Occipital lobe (tissue), 3 donors: ENCODE data around the gene FHIT. TPM values are rescaled to one million over a fixed set of nuclear protein-coding genes. Genes with fewer than 3 reads are reported as not detected.

Source experiments
- DNase-seq: peaks from one replicate; lab custom pipeline; 2025; lab: John Stamatoyannopoulos, UW
- small RNA-seq: library from RNA; depleted of rRNA; stranded (forward); fragments of <200 nt; gene quantifications from one replicate; pipeline ENCODE3, GENCODE V24; 2014
- total RNA-seq: library from RNA; depleted of rRNA; stranded (reverse); fragments of >200 nt; gene quantifications from one replicate; pipeline ENCODE4 v1.2.3, GENCODE V29; 2014

FHIT gene
- total RNA-seq, 1 donor from 2014 or later: 3.6 TPM

- no peak for DNase-seq
Observed at GRCh38 chr3:59746585-59746984, 1504.7 kb downstream of the FHIT start.

DNA sequence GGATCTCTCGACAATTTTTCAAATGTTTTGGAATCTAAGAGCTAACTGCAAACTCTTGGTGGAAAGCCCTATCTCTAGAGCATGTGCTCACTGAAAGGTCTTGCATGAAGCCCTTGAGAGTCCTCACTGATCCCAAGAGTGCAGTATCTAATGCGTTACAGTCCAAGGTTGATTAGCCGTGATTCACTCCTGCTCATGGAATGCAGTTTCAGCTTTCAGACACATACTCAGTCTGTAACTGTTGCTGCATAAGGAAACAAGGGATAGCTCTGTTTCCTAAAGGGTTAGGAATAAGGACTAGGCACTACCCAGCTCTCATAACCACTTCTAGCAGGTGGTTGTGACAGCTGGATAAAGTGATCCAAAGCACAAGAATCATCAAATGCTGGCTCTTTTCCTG, 1514.0 kb downstream of the FHIT start:
- DNase-seq: no peak

DNA sequence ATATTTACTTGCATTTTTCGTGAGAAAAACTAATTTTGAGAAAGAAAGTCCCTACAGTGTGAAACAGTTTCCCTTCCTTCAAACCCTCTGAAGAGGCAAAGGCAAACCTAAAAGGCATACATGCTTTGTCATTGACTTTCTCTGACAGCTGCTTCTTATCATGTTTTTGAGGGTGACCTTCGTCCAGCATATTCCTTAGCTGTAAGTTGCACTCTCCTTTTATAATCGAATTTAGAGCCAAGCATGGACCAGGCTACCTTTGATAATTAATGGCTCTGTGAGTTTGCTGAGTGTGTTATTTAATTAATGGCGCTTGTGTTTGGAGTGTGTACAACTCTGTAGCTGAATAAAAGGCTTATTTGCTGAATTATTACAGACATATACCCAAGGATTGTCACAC, 1517.2 kb downstream of the FHIT start:
- no peak for DNase-seq

DNA sequence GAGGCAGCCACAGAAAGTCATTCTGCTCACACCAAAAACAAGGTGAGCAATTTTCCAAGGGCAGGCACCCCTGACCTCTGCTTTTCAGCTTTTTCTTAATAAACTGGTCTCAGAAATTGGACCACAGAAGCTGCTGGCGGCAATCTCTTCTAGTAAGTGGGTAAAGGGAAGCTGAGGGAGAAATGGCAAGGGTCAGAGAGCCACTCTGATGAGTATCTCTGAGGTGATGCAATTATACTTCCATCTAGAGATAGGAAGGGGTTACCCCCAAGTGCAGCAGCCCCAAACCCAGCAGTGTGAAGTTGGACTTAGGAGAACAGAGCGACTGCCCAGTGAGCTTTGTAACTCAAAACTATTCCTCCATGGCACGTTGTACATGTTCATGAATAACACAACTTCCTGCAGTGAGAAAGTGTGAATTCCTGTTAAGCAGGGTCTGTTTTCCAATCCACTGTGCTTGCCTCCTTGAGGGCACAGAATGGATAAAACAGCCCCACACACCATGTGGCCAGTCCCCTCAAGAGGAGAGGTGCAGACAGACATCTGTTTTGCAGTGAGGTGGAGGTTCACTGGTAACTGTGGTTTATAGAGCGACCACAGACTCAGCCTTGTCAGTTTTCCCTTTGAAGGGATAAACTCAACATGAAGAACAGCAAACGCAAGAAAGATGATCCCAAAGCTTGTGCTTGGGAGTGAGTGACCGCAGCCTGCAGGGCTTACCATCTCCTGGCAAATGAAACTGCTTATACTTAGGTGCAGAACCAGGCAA, 1518.0 kb downstream of the FHIT start:
- no peak for DNase-seq

DNA sequence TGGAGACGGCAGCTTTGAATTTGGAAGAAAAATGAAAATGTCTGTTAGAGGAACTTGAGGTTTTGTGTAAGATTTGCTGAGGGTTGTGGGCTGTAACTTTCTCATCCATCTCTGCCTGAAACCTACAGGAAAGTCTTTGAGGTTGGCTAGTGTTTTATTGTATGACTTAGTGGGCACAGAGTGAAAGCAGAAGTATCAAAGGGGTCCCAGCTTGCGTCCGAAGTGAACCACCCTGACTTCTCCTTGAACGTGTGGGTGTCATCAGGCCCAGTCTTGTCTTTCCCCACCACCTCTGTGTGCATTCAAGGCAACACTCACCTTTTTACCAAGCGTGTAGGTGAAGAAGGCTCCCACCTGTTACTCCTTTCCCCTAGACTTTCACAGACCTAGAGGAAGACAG, 1519.3 kb downstream of the FHIT start:
- no peak for DNase-seq

DNA sequence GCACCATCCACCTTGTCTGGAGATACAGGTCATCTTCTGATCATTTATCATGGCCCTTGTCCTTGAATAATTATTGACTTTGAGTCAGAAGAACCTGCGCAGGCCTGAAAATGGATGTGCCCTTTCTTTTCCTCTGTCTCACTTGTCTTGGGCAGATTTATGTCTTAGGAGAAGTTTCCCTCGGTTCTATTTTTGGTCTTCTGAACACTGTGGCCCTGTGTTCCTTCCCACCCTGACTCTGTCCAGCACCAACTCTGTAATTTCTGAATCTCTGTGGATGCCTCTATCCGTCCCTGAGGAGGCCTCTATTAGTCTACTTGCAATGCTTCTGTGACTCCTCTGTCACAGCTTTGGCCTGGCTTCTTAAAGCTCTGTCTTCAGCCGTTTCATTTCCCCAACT, 1520.7 kb downstream of the FHIT start:
- DNase-seq: no peak

GRCh38 chr3:59728587-59728908, 1522.7 kb downstream of the FHIT start:
- DNase-seq: no peak

GRCh38 chr3:59727902-59728586, 1523.2 kb downstream of the FHIT start:
- no peak for DNase-seq

DNA sequence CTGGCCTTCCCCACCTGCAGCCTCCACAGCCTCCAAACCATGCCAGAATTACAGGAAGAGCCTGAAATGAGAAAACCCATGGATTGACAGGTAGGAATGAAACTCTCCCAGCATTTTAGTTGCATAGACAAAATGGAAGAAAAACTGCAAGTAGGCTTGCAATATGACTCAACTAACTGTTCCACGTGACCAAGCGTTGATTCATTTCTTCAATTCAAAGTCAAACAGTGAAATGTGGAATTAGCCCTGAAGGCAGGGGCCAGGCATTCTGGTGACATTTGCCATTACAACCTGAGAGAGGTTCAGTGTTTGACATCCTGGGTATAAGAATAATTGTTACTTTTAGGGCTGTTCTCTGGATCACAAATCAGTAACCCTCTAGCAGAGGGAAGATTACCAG, 1525.0 kb downstream of the FHIT start:
- DNase-seq: no peak

GRCh38 chr3:59717679-59718205, 1533.5 kb downstream of the FHIT start:
- DNase-seq: no peak

- no peak for DNase-seq
Observed at GRCh38 chr3:59714066-59714465, 1537.2 kb downstream of the FHIT start.

DNA sequence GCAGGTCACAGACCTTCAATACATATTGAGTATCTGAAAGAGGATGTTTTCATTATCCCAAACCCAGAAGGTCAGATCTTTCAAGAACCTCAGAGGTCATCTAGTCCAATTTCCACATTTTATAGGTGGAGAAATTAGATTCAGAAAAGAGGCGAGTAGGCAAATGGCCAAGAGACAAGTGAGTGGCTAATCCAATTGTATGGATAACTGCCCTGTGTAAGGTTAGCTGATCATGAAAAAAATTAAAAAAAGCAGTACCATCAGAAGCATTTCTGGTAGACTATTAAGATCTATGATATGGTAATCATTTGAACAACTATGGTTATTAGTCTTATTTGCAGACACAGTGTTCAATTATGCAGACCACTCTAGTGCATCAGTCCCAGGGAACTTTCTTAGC, 1540.7 kb downstream of the FHIT start:
- DNase-seq: no peak

GRCh38 chr3:59709702-59710553, 1541.3 kb downstream of the FHIT start:
- DNase-seq: no peak

DNA sequence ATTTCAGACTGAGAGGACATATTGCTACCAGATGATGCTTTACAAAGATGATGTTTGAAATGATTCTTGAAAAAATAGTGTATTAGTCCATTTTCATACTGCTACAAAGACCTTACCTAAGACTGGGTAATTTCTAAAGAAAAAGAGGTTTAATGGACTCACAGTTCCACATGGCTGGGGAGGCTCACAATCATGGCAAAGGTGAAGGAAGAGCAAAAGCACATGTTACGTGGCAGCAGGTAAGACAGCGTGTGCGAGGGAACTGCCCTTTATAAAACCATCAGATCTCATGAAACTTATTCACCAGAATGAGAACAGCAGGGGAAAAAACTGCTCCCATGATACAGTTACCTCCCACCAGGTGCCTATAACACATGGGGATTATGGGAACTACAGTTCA, 1543.0 kb downstream of the FHIT start:
- no peak for DNase-seq

- no peak for DNase-seq
Observed at GRCh38 chr3:59704292-59704691, 1547.0 kb downstream of the FHIT start.

DNA sequence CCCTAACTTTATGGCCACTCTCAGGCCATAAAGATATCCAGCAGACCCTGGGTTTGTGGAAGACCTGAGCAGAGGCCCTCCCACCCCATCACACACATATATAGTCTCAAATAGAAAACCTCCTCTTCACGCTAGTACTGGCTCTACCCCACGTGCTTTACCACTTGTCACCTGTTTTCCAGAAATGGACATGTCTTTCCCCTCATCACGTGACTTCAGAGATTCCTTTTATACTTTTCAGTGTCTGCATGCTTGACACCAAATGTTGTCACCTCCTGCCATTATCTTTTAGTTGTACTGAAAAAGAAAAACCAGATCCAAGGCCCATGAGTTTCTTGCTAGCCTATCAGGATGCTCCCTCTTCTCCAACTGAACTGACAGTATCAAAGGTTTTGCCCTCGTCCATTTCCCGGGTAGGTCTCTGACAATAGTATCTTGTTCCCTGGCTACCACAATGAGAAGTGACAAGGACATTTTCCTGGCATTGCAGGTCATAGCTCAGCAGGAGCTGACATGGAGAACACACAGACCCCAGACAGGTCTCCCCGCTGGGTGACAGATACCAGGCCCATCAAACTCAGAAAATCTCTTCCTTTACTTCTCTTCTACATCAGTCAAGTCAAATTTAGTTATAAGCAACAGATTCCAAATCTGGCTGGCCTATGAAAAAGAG, 1551.5 kb downstream of the FHIT start:
- no peak for DNase-seq

Small RNA genes lying within 50 kb of the gene (small RNA-seq; reads per million reads assigned to genes)
- gene MIR548BB (not detected), gene RF00012 (0.12 reads per million)
